Measurements from ENCODE around the gene DSCAML1. TPM values are rescaled to one million over a fixed set of nuclear protein-coding genes. Genes with fewer than 3 reads are reported as not detected.

The DSCAML1 gene
- total RNA-seq, 1 donor from 2014 or later, result not detected

GRCh38 chr11:117425679-117426296, 371.2 kb downstream of the DSCAML1 start:
- Mint-ChIP-seq H3K4me3 (ENCODE audit: unreplicated experiment) (no peak overlapping the region), H3K27ac (ENCODE audit: unreplicated experiment) (no peak overlapping the region), H3K36me3 (ENCODE audit: unreplicated experiment) (no peaks in the 10 kb centered on the region), H3K9me3 (ENCODE audit: unreplicated experiment) (no peaks in the 10 kb centered on the region), H3K27me3 (ENCODE audit: unreplicated experiment) (peaks cover 28% of the 10 kb centered on the region), H3K4me1 (ENCODE audit: unreplicated experiment) (no peaks in the 10 kb centered on the region)
- no peak for TF ChIP-seq CTCF (IDR thresholded peaks at IDR 0.05)
- no peak for DNase-seq (ENCODE audit: extremely low spot score, unreplicated experiment)

GRCh38 chr11:117424781-117425180, 372.2 kb downstream of the DSCAML1 start:
- H3K4me1 Mint-ChIP-seq (ENCODE audit: unreplicated experiment), result no peaks in the 10 kb centered on the region
- H3K27me3 Mint-ChIP-seq (ENCODE audit: unreplicated experiment), result peaks cover 28% of the 10 kb centered on the region
- DNase-seq (ENCODE audit: extremely low spot score, unreplicated experiment), result no peak
- no peaks in the 10 kb centered on the region for H3K9me3 Mint-ChIP-seq (ENCODE audit: unreplicated experiment)
- no peaks in the 10 kb centered on the region for H3K36me3 Mint-ChIP-seq (ENCODE audit: unreplicated experiment)
- no peak for TF ChIP-seq CTCF (IDR thresholded peaks at IDR 0.05)
- no peak overlapping the region for H3K4me3 Mint-ChIP-seq (ENCODE audit: unreplicated experiment)
- no peak overlapping the region for H3K27ac Mint-ChIP-seq (ENCODE audit: unreplicated experiment)

- Mint-ChIP-seq H3K4me1 (ENCODE audit: unreplicated experiment) (no peaks in the 10 kb centered on the region), H3K4me3 (ENCODE audit: unreplicated experiment) (no peak overlapping the region), H3K36me3 (ENCODE audit: unreplicated experiment) (no peaks in the 10 kb centered on the region), H3K9me3 (ENCODE audit: unreplicated experiment) (no peaks in the 10 kb centered on the region), H3K27ac (ENCODE audit: unreplicated experiment) (no peak overlapping the region), H3K27me3 (ENCODE audit: unreplicated experiment) (peaks cover 28% of the 10 kb centered on the region)
- TF ChIP-seq CTCF (IDR thresholded peaks at IDR 0.05), result no peak
- no peak for DNase-seq (ENCODE audit: extremely low spot score, unreplicated experiment)
Observed at GRCh38 chr11:117423046-117423575, 373.9 kb downstream of the DSCAML1 start.

- H3K9me3 Mint-ChIP-seq (ENCODE audit: unreplicated experiment), result no peaks in the 10 kb centered on the region
- TF ChIP-seq CTCF (IDR thresholded peaks at IDR 0.05), result no peak
Observed at GRCh38 chr11:117421476-117421875, 375.5 kb downstream of the DSCAML1 start.

GRCh38 chr11:117421041-117421440, 376.0 kb downstream of the DSCAML1 start:
- H3K9me3 Mint-ChIP-seq (ENCODE audit: unreplicated experiment), result no peaks in the 10 kb centered on the region
- H3K4me3 Mint-ChIP-seq (ENCODE audit: unreplicated experiment), result no peak overlapping the region
- no peak for DNase-seq (ENCODE audit: extremely low spot score, unreplicated experiment)
- H3K4me1 Mint-ChIP-seq (ENCODE audit: unreplicated experiment), result no peaks in the 10 kb centered on the region
- no peaks in the 10 kb centered on the region for H3K36me3 Mint-ChIP-seq (ENCODE audit: unreplicated experiment)
- no peak overlapping the region for H3K27ac Mint-ChIP-seq (ENCODE audit: unreplicated experiment)
- peaks cover 16% of the 10 kb centered on the region for H3K27me3 Mint-ChIP-seq (ENCODE audit: unreplicated experiment)
- no peak for TF ChIP-seq CTCF (IDR thresholded peaks at IDR 0.05)

More at GRCh38 chr11:117421476-117421875, 375.5 kb downstream of the DSCAML1 start:
- no peak overlapping the region for H3K4me3 Mint-ChIP-seq (ENCODE audit: unreplicated experiment)
- H3K36me3 Mint-ChIP-seq (ENCODE audit: unreplicated experiment), result no peaks in the 10 kb centered on the region
- H3K27me3 Mint-ChIP-seq (ENCODE audit: unreplicated experiment), result peaks cover 16% of the 10 kb centered on the region
- no peak overlapping the region for H3K27ac Mint-ChIP-seq (ENCODE audit: unreplicated experiment)
- no peak for DNase-seq (ENCODE audit: extremely low spot score, unreplicated experiment)
- no peaks in the 10 kb centered on the region for H3K4me1 Mint-ChIP-seq (ENCODE audit: unreplicated experiment)
